Measurements from ENCODE around the gene ANKIB1.

- TF ChIP-seq CTCF (conservative IDR thresholded peaks at IDR 0.05; ENCODE audit: low read length) (no peak), EZH2phosphoT487 (IDR thresholded peaks at IDR 0.05; ENCODE audit: borderline replicate concordance) (no peak)
These were observed 187.2 kb downstream of the ANKIB1 start for GRCh38 chr7:92433019-92433418.

All from Loucy (cell line).